Naive thymus-derived CD4-positive, alpha-beta T cell (primary cell): ENCODE measurements around the gene RNF111. TPM values are rescaled to one million over a fixed set of nuclear protein-coding genes. Genes with fewer than 3 reads are reported as not detected.

Experiments
- ATAC-seq: fragments of 150-1000 bp; cut with Tn5 transposase; 2 replicates; pipeline ENCODE4 v1.10.0; 2021; ENCODE audit warnings: mild to moderate bottlenecking, moderate library complexity
- CTCF ChIA-PET: fragments of 350-600 bp; sonication (Branson Sonifier 250); formaldehyde crosslinking; loops from one replicate; lab custom pipeline; 2021; ENCODE audit warnings: antibody characterized with exemption; lab: Charles Lee
- POLR2A ChIA-PET: fragments of 350-600 bp; sonication (Branson Sonifier 250); formaldehyde crosslinking; loops from one replicate; lab custom pipeline; 2021; ENCODE audit warnings: antibody characterized with exemption, inconsistent platforms; lab: Charles Lee
- DNase-seq, 9 donors: peaks; one replicate each; pipeline versions ENCODE4 v3.0.0 to v3.0.0-alpha.2; 2020 to 2022; ENCODE audit warnings: mixed read lengths in 1 of 9
- H3K27ac ChIP-seq: one replicate; pipeline ENCODE4 v1.7.0; 2013; ENCODE audit warnings: mild to moderate bottlenecking, low read depth, low read length, moderate library complexity
- H3K27me3 ChIP-seq, 2 donors: one replicate each; pipeline ENCODE4 v1.7.0; 2013; ENCODE audit warnings: low read length in 2 of 2, mild to moderate bottlenecking in 2 of 2, moderate library complexity in 2 of 2; ENCODE audit not compliant: control insufficient read depth in 2 of 2, insufficient read depth in 2 of 2
- H3K36me3 ChIP-seq, 3 experiments: 1 replicate in 2 of 3; 2 replicates in 1 of 3; pipeline ENCODE4 v1.7.0; 2013; ENCODE audit warnings: low read length in 3 of 3, mild to moderate bottlenecking in 3 of 3, moderate library complexity in 1 of 3; ENCODE audit not compliant: insufficient read depth in 3 of 3, control insufficient read depth in 2 of 3
- H3K4me1 ChIP-seq, 2 donors: one replicate each; pipeline ENCODE4 v1.7.0; 2013; ENCODE audit warnings: low read length in 2 of 2, mild to moderate bottlenecking in 2 of 2, moderate library complexity in 1 of 2; ENCODE audit not compliant: control insufficient read depth in 2 of 2, insufficient read depth in 2 of 2
- H3K4me3 ChIP-seq: 2 replicates; pipeline ENCODE4 v1.7.0; 2013; ENCODE audit warnings: mild to moderate bottlenecking, low read length
- H3K9me3 ChIP-seq, 3 experiments: 1 replicate in 2 of 3; 2 replicates in 1 of 3; pipeline ENCODE4 v1.7.0; 2013; ENCODE audit warnings: low read length in 3 of 3; ENCODE audit not compliant: control insufficient read depth in 2 of 3
- H3K27ac Mint-ChIP-seq, 9 donors: one replicate each; pipeline ENCODE4 v1.8.0; 2020 to 2022; ENCODE audit warnings: mixed read lengths in 9 of 9, mild to moderate bottlenecking in 8 of 9, moderate library complexity in 5 of 9, inconsistent platforms in 2 of 9
- H3K27me3 Mint-ChIP-seq, 5 donors: one replicate each; pipeline ENCODE4 v1.8.0; 2021 to 2022; ENCODE audit warnings: mixed read lengths in 5 of 5, mild to moderate bottlenecking in 1 of 5
- H3K36me3 Mint-ChIP-seq, 5 donors: one replicate each; pipeline ENCODE4 v1.8.0; 2020 to 2022; ENCODE audit warnings: mixed read lengths in 5 of 5, mild to moderate bottlenecking in 3 of 5, inconsistent platforms in 1 of 5
- H3K4me1 Mint-ChIP-seq, 7 donors: one replicate each; pipeline ENCODE4 v1.8.0; 2020 to 2022; ENCODE audit warnings: mixed read lengths in 7 of 7, mild to moderate bottlenecking in 3 of 7, inconsistent platforms in 1 of 7
- H3K4me3 Mint-ChIP-seq, 10 donors: one replicate each; pipeline ENCODE4 v1.8.0; 2020 to 2022; ENCODE audit warnings: mild to moderate bottlenecking in 10 of 10, mixed read lengths in 10 of 10, moderate library complexity in 6 of 10, inconsistent platforms in 2 of 10
- H3K9me3 Mint-ChIP-seq, 11 donors: one replicate each; pipeline ENCODE4 v1.8.0; 2020 to 2022; ENCODE audit warnings: mixed read lengths in 11 of 11, mild to moderate bottlenecking in 4 of 11, inconsistent platforms in 1 of 11, moderate library complexity in 1 of 11
- intact Hi-C, 2 donors: fragments of 100-400 bp; cut with micrococcal nuclease; formaldehyde crosslinking; loops; one replicate each; pipeline ENCODE4 v1.15.1; 2023
- polyA plus RNA-seq, 2 donors: library from polyadenylated mRNA; unstranded; fragments of 300-500 nt; fragmentation: Illumina TruSeq; gene quantifications; one replicate each; pipeline ENCODE4 v1.2.3, GENCODE V29; 2021
- total RNA-seq, 6 experiments: library from RNA in 5 of 6; stranded (reverse) in 5 of 6; gene quantifications; 1 replicate in 5 of 6; 2 replicates in 1 of 6; pipeline ENCODE4 v1.2.3 and lab custom pipeline; 2021 to 2026

Gene RNF111
- total and polyA plus RNA-seq, 7 experiments from 2014 or later = 16.1 to 61.1 (median 51.2) TPM

- H3K27me3 Mint-ChIP-seq = peaks cover 0 to 11% (median 0%) of the 10 kb centered on the region in 5 donors
- no peak overlapping the region for H3K27ac ChIP-seq
- ATAC-seq (no peak), DNase-seq (no peak)
- no peaks in the 10 kb centered on the region for H3K4me1 ChIP-seq
- no peaks in the 10 kb centered on the region for H3K36me3 Mint-ChIP-seq
- ChIA-PET CTCF (interaction anchor here (1.0 to 1.5 kb wide), 2 partner anchors 536 to 570 kb away, joined by 4 to 6 read pairs; no protein-coding TSS in a partner anchor), POLR2A (no interaction called here)
- no peaks in the 10 kb centered on the region for H3K9me3 ChIP-seq
- intact Hi-C loops = loop anchor here in 1 of 2 donors (10.0 kb wide), 1 partner anchor 566 kb away; no protein-coding TSS in a partner anchor
- H3K4me3 ChIP-seq = no peak overlapping the region
- H3K36me3 ChIP-seq = no peaks in the 10 kb centered on the region
- peaks cover 0 to 5% (median 4%) of the 10 kb centered on the region in 7 donors for H3K4me1 Mint-ChIP-seq
- peaks cover 0 to 3% of the 10 kb centered on the region in 2 donors for H3K27me3 ChIP-seq
- no peak overlapping the region for H3K27ac Mint-ChIP-seq
- H3K9me3 Mint-ChIP-seq = no peaks in the 10 kb centered on the region
- no peak overlapping the region for H3K4me3 Mint-ChIP-seq
Measured at GRCh38 chr15:58958811-58959210, 28.7 kb upstream of the RNF111 start.

- ATAC-seq = no peak
- Histone ChIP-seq H3K27ac (no peak overlapping the region), H3K36me3 (no peaks in the 10 kb centered on the region), H3K4me3 (no peak overlapping the region), H3K27me3 (peaks cover 0 to 3% of the 10 kb centered on the region in 2 donors), H3K4me1 (no peaks in the 10 kb centered on the region), H3K9me3 (no peaks in the 10 kb centered on the region)
- Mint-ChIP-seq H3K4me1 (peaks cover 0 to 6% (median 4%) of the 10 kb centered on the region in 7 donors), H3K36me3 (no peaks in the 10 kb centered on the region), H3K27me3 (peaks cover 0 to 13% (median 0%) of the 10 kb centered on the region in 5 donors), H3K27ac (no peak overlapping the region), H3K4me3 (no peak overlapping the region), H3K9me3 (no peaks in the 10 kb centered on the region)
- ChIA-PET POLR2A (interaction anchor here (0.7 kb wide), 1 partner anchor 37 kb away, joined by 7 read pairs; no protein-coding TSS in a partner anchor), CTCF (interaction anchor here (0.6 kb wide), 1 partner anchor 510 kb away, joined by 3 read pairs; no protein-coding TSS in a partner anchor)
- no peak for DNase-seq
- intact Hi-C loops = no loop called here
Measured at GRCh38 chr15:58962136-58962535, 25.3 kb upstream of the RNF111 start.

GRCh38 chr15:58962662-58963565, 24.5 kb upstream of the RNF111 start:
- intact Hi-C loops = no loop called here
- no peaks in the 10 kb centered on the region for H3K36me3 ChIP-seq
- no peak overlapping the region for H3K27ac Mint-ChIP-seq
- CTCF ChIA-PET = interaction anchor here (0.8 to 1.2 kb wide), 2 partner anchors 8 to 9 kb away, joined by 3 read pairs; no protein-coding TSS in a partner anchor
- POLR2A ChIA-PET = no interaction called here
- H3K27me3 ChIP-seq = peaks cover 0 to 3% of the 10 kb centered on the region in 2 donors
- no peaks in the 10 kb centered on the region for H3K4me1 ChIP-seq
- no peak overlapping the region for H3K4me3 Mint-ChIP-seq
- no peak for ATAC-seq
- H3K4me1 Mint-ChIP-seq = peaks cover 0 to 2% (median 0%) of the 10 kb centered on the region in 7 donors
- H3K9me3 ChIP-seq = no peaks in the 10 kb centered on the region
- H3K27me3 Mint-ChIP-seq = peaks cover 0 to 15% (median 0%) of the 10 kb centered on the region in 5 donors
- no peaks in the 10 kb centered on the region for H3K36me3 Mint-ChIP-seq
- no peak for DNase-seq
- H3K4me3 ChIP-seq = no peak overlapping the region
- H3K9me3 Mint-ChIP-seq = no peaks in the 10 kb centered on the region
- no peak overlapping the region for H3K27ac ChIP-seq

- Histone ChIP-seq H3K27me3 (no peaks in the 10 kb centered on the region), H3K9me3 (no peaks in the 10 kb centered on the region), H3K36me3 (no peaks in the 10 kb centered on the region), H3K4me1 (no peaks in the 10 kb centered on the region), H3K27ac (no peak overlapping the region), H3K4me3 (no peak overlapping the region)
- ATAC-seq (no peak), DNase-seq (no peak)
- CTCF ChIA-PET = no interaction called here
- intact Hi-C loops = no loop called here
- peaks cover 0 to 20% (median 0%) of the 10 kb centered on the region in 5 donors for H3K27me3 Mint-ChIP-seq
- no peak overlapping the region for H3K4me3 Mint-ChIP-seq
- no peak overlapping the region for H3K27ac Mint-ChIP-seq
- POLR2A ChIA-PET = no interaction called here
- no peaks in the 10 kb centered on the region for H3K9me3 Mint-ChIP-seq
- H3K4me1 Mint-ChIP-seq = peaks cover 0 to 2% (median 0%) of the 10 kb centered on the region in 7 donors
- no peaks in the 10 kb centered on the region for H3K36me3 Mint-ChIP-seq
Measured at GRCh38 chr15:58966698-58967097, 20.8 kb upstream of the RNF111 start.

GRCh38 chr15:58967479-58967878, 20.0 kb upstream of the RNF111 start:
- Mint-ChIP-seq H3K4me1 (peaks cover 0 to 2% (median 0%) of the 10 kb centered on the region in 7 donors), H3K9me3 (no peaks in the 10 kb centered on the region), H3K27ac (no peak overlapping the region), H3K36me3 (peaks cover 0 to 1% (median 0%) of the 10 kb centered on the region in 5 donors), H3K27me3 (peaks cover 0 to 22% (median 0%) of the 10 kb centered on the region in 5 donors), H3K4me3 (no peak overlapping the region)
- Histone ChIP-seq H3K27me3 (no peaks in the 10 kb centered on the region), H3K27ac (no peak overlapping the region), H3K9me3 (no peaks in the 10 kb centered on the region), H3K4me1 (no peaks in the 10 kb centered on the region), H3K4me3 (no peak overlapping the region), H3K36me3 (no peaks in the 10 kb centered on the region)
- ATAC-seq = no peak
- DNase-seq = no peak
- intact Hi-C loops = no loop called here
- ChIA-PET CTCF (interaction anchor here (0.5 to 0.6 kb wide), 2 partner anchors 46 to 1896 kb away, joined by 3 to 4 read pairs; no protein-coding TSS in a partner anchor), POLR2A (no interaction called here)

GRCh38 chr15:58977887-58978286, 9.6 kb upstream of the RNF111 start:
- POLR2A ChIA-PET = interaction anchor here (0.6 to 0.8 kb wide), 2 partner anchors 9 to 18 kb away, joined by 3 read pairs; partner anchors contain the start of gene RNF111
- peaks cover 0 to 17% (median 0%) of the 10 kb centered on the region in 5 donors for H3K27me3 Mint-ChIP-seq
- H3K4me1 ChIP-seq = peaks cover 24% of the 10 kb centered on the region in 2 donors
- ATAC-seq (no peak), DNase-seq (no peak)
- intact Hi-C loops = no loop called here
- no peaks in the 10 kb centered on the region for H3K27me3 ChIP-seq
- H3K36me3 ChIP-seq = no peaks in the 10 kb centered on the region
- H3K27ac Mint-ChIP-seq = no peak overlapping the region
- no peaks in the 10 kb centered on the region for H3K9me3 Mint-ChIP-seq
- H3K36me3 Mint-ChIP-seq = no peaks in the 10 kb centered on the region
- H3K4me3 Mint-ChIP-seq = no peak overlapping the region
- H3K27ac ChIP-seq = no peak overlapping the region
- peaks cover 31 to 46% (median 36%) of the 10 kb centered on the region in 7 donors for H3K4me1 Mint-ChIP-seq
- CTCF ChIA-PET = interaction anchor here (0.5 kb wide), 1 partner anchor 67 kb away, joined by 3 read pairs; no protein-coding TSS in a partner anchor
- no peaks in the 10 kb centered on the region for H3K9me3 ChIP-seq
- no peak overlapping the region for H3K4me3 ChIP-seq
